ENCODE data around the gene DDC. TPM values are rescaled to one million over a fixed set of nuclear protein-coding genes. Genes with fewer than 3 reads are reported as not detected.

DDC gene
- total RNA-seq, 1 donor from 2014 or later = not detected

DNA sequence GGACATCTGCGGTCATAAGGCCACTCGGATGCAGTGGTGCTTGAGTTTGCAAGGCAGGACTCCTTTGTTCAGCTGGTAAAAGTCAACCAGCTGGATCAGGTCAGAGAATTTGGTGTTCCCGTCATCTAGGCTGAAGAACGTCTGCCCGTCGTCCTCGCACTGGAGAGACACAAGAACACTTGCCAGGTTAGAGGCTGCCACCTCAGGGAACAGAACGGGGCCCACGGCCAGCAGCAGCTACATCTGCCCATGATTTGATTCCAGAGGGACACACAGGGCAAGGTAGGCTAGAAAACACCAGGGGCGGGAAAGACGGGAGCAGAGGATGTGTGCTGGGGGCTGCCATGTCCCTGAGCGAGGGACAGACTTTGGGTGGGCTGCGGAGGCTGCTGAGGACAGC is 27.7 kb upstream of the DDC start:
- Mint-ChIP-seq H3K9me3 (no peaks in the 10 kb centered on the region), H3K27me3 (ENCODE audit: low read depth) (no peaks in the 10 kb centered on the region), H3K27ac (no peak overlapping the region), H3K4me3 (no peak overlapping the region), H3K4me1 (no peaks in the 10 kb centered on the region), H3K36me3 (peaks cover 37% of the 10 kb centered on the region)
- DNase-seq (ENCODE audit: low spot score in 2 of 2, unreplicated experiment in 2 of 2) = no peak
- TF ChIP-seq, protein P1, sequence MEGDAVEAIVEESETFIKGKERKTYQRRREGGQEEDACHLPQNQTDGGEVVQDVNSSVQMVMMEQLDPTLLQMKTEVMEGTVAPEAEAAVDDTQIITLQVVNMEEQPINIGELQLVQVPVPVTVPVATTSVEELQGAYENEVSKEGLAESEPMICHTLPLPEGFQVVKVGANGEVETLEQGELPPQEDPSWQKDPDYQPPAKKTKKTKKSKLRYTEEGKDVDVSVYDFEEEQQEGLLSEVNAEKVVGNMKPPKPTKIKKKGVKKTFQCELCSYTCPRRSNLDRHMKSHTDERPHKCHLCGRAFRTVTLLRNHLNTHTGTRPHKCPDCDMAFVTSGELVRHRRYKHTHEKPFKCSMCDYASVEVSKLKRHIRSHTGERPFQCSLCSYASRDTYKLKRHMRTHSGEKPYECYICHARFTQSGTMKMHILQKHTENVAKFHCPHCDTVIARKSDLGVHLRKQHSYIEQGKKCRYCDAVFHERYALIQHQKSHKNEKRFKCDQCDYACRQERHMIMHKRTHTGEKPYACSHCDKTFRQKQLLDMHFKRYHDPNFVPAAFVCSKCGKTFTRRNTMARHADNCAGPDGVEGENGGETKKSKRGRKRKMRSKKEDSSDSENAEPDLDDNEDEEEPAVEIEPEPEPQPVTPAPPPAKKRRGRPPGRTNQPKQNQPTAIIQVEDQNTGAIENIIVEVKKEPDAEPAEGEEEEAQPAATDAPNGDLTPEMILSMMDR (IDR thresholded peaks at IDR 0.05; ENCODE audit: unreplicated experiment) = no peak

DNA sequence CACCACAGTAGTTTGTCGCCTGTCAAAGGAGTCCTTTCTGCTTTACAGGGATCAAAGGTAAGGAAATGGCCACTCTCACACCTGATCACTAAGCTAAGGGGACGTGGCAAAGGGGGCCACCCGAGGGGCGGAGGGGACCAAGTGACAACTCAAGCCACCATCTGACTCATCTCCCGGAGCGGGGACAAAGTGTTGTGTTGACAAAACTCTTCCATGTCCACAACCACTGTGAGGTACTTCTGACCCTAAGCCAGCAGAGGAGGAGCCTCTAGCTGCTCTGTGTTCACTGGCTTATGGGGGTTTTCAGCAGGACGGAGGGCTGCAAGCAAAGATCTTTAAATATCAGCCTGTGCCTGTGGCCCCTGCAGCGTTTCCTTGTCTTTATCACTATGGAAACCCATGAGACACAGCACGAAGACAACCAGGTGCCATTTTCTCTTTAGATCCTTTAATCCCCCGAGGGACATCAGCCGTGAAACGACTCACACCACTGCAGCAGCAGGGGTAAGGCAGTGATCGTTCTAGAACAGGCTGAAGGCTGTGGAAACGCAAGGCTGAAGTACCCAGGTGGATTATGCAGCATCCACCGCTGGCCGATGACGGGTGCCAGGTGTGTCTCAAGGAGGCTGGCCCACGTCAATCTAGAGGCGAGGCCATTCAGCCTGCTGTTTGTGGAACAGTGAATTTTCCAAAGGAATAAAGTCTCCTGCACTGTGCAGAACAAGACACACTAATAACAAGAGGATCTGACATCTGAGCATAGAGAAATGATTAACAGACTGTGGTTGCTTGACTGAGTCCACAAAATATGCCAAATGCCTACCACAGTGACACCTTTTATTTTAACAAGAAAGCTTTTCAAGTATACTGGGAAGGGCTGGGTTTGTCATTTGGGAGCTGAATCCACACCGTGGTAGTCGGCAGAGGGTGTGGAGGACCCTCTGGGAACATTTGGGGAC is 26.6 kb upstream of the DDC start:
- TF ChIP-seq, protein P1 (IDR thresholded peaks at IDR 0.05; ENCODE audit: unreplicated experiment) = no peak
- no peak overlapping the region for H3K4me3 Mint-ChIP-seq
- H3K36me3 Mint-ChIP-seq = peaks cover 37% of the 10 kb centered on the region
- H3K27me3 Mint-ChIP-seq (ENCODE audit: low read depth) = no peaks in the 10 kb centered on the region
- DNase-seq (ENCODE audit: low spot score in 2 of 2, unreplicated experiment in 2 of 2) = no peak
- H3K27ac Mint-ChIP-seq = no peak overlapping the region
- no peaks in the 10 kb centered on the region for H3K4me1 Mint-ChIP-seq
- H3K9me3 Mint-ChIP-seq = peaks cover 5% of the 10 kb centered on the region

DNA sequence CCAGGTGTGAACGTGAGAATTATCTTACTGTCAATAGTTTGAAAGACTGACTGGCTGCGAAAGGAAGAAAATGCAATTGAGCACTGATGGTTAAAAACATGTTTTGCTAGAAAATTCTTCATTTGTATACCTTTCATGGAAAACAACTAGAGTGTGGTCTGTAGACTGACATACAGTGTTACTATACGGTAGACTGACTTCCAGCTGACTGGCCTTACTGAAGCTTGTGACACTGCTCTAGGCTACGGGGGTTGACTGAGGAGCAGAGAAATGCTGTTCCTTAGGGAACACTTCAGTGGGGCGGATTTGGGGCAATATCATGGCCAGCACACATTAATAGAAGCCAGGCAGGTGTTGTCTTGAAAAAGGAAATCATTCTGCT is 25.9 kb upstream of the DDC start:
- H3K36me3 Mint-ChIP-seq = peaks cover 37% of the 10 kb centered on the region
- DNase-seq (ENCODE audit: low spot score in 2 of 2, unreplicated experiment in 2 of 2) = no peak
- TF ChIP-seq, protein P1 (IDR thresholded peaks at IDR 0.05; ENCODE audit: unreplicated experiment) = no peak

DNA sequence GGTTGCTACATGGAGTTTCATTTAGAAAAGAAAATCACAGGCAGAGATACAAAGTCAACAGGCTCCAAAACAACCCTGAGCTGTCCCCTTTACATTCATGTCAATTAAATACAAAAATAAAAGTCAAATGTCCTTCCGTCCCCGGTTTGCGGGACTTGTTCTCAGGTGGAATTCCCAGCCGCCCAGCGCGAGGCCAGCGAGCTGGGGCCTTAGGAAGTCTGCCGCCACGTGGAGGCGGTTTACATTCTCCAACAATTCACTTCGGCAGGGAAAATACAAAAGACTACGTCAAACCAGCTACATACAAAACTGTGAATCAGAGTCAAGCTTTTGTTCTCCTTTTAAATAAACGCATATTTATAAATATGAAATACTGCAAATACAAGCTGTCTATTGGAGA is 25.3 kb upstream of the DDC start:
- DNase-seq (ENCODE audit: low spot score in 2 of 2, unreplicated experiment in 2 of 2) = no peak
- H3K27ac Mint-ChIP-seq = no peak overlapping the region
- H3K4me1 Mint-ChIP-seq = peaks cover 1% of the 10 kb centered on the region
- peaks cover 6% of the 10 kb centered on the region for H3K9me3 Mint-ChIP-seq
- H3K36me3 Mint-ChIP-seq = peaks cover 37% of the 10 kb centered on the region
- TF ChIP-seq, protein P1 (IDR thresholded peaks at IDR 0.05; ENCODE audit: unreplicated experiment) = no peak
- H3K4me3 Mint-ChIP-seq = no peak overlapping the region
- H3K27me3 Mint-ChIP-seq (ENCODE audit: low read depth) = no peaks in the 10 kb centered on the region

More for the DNA sequence above, 25.9 kb upstream of the DDC start:
- Mint-ChIP-seq H3K27me3 (ENCODE audit: low read depth) (no peaks in the 10 kb centered on the region), H3K9me3 (peaks cover 5% of the 10 kb centered on the region), H3K4me3 (no peak overlapping the region), H3K4me1 (no peaks in the 10 kb centered on the region), H3K27ac (no peak overlapping the region)

DNA sequence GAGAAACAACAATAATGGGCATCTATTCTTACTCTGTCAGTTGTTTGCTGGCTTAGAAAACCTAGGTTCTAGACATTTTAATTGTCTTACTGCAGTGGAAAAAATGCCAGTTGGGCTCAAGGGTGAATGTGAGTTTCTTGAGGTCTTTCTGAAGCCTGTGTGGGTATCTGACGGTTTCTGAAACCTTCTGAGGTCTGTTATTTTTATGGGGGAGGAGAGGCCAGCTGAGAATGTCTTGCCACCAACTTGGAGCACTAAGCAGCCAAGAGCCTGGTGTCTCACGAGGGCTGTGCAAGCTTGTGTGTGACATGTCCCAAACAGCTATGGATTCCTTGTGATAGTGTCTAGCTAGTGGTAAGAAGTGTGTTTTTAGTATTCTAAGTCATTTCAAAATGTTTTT is 24.2 kb upstream of the DDC start:
- peaks cover 29% of the 10 kb centered on the region for H3K36me3 Mint-ChIP-seq
- no peaks in the 10 kb centered on the region for H3K27me3 Mint-ChIP-seq (ENCODE audit: low read depth)
- no peak overlapping the region for H3K4me3 Mint-ChIP-seq
- no peak overlapping the region for H3K27ac Mint-ChIP-seq
- DNase-seq (ENCODE audit: low spot score in 2 of 2, unreplicated experiment in 2 of 2) = no peak
- TF ChIP-seq, protein P1 (IDR thresholded peaks at IDR 0.05; ENCODE audit: unreplicated experiment) = no peak
- peaks cover 10% of the 10 kb centered on the region for H3K4me1 Mint-ChIP-seq
- H3K9me3 Mint-ChIP-seq = peaks cover 10% of the 10 kb centered on the region
